Breast epithelium (tissue), 4 donors: Measurements from ENCODE around the gene TUBGCP2. TPM values are rescaled to one million over a fixed set of nuclear protein-coding genes. Genes with fewer than 3 reads are reported as not detected.

Experiments
- DNase-seq, 2 donors: peaks; one replicate each; pipeline ENCODE4 v3.0.0-alpha.2; 2019; ENCODE audit warnings: low spot score in 2 of 2
- H3K27ac ChIP-seq, 2 donors: fragments of 200-600 bp; sonication (generic) in 1 of 2; one replicate each; pipeline ENCODE4 v1.5.1; 2016 to 2019; ENCODE audit warnings: mild to moderate bottlenecking in 1 of 2
- H3K27me3 ChIP-seq, 2 donors: fragments of 200-600 bp; sonication (generic) in 1 of 2; one replicate each; pipeline versions ENCODE4 v1.5.1 to v1.6.0; 2017 to 2019; ENCODE audit warnings: control low read depth in 1 of 2, mild to moderate bottlenecking in 1 of 2
- H3K36me3 ChIP-seq: fragments of 200-600 bp; one replicate; pipeline ENCODE4 v1.5.1; 2019
- H3K4me1 ChIP-seq, 2 donors: fragments of 200-600 bp; sonication (generic); one replicate each; pipeline ENCODE4 v1.5.1; 2016 to 2019; ENCODE audit warnings: control low read depth in 1 of 2
- H3K4me3 ChIP-seq, 3 donors: fragments of 200-600 bp; sonication (generic); 1 replicate in 2 of 3; 2 replicates in 1 of 3; pipeline ENCODE4 v1.5.1; 2016 to 2019; ENCODE audit warnings: mild to moderate bottlenecking in 3 of 3, moderate library complexity in 2 of 3
- H3K9me3 ChIP-seq, 2 donors: fragments of 200-600 bp; sonication (generic) in 1 of 2; one replicate each; pipeline ENCODE4 v1.5.1; 2016 to 2019; ENCODE audit warnings: control low read depth in 1 of 2
- POLR2A ChIP-seq: fragments of 450-650 bp; IDR thresholded peaks from one replicate; pipeline ENCODE4 v1.6.1; 2016; ENCODE audit warnings: antibody characterized with exemption, mild to moderate bottlenecking, moderate library complexity
- POLR2AphosphoS5 ChIP-seq, 3 donors: sonication (generic); formaldehyde crosslinking; IDR thresholded peaks; one replicate each; pipeline ENCODE4 v1.6.1; 2017; ENCODE audit warnings: antibody characterized with exemption in 3 of 3
- intact Hi-C: fragments of 100-400 bp; cut with DNase I; formaldehyde crosslinking; loops from one replicate; pipeline ENCODE4 v1.15.1; 2023; ENCODE audit warnings: low total_unique reads
- total RNA-seq, 3 donors: library from RNA; depleted of rRNA; stranded (reverse); fragments of >200 nt; gene quantifications; one replicate each; pipeline ENCODE4 v1.1.0, GENCODE V29; 2016
- TF ChIP-seq, protein P1 (sequence below), 3 donors: fragments of 450-650 bp; IDR thresholded peaks; one replicate each; pipeline ENCODE4 v1.5.1; 2016 to 2017; ENCODE audit warnings: antibody characterized with exemption in 3 of 3, mild to moderate bottlenecking in 3 of 3, moderate library complexity in 3 of 3

The TUBGCP2 gene
- total RNA-seq = 10 to 100 TPM; 33.6 to 40.0 (median 39.5) TPM

DNA sequence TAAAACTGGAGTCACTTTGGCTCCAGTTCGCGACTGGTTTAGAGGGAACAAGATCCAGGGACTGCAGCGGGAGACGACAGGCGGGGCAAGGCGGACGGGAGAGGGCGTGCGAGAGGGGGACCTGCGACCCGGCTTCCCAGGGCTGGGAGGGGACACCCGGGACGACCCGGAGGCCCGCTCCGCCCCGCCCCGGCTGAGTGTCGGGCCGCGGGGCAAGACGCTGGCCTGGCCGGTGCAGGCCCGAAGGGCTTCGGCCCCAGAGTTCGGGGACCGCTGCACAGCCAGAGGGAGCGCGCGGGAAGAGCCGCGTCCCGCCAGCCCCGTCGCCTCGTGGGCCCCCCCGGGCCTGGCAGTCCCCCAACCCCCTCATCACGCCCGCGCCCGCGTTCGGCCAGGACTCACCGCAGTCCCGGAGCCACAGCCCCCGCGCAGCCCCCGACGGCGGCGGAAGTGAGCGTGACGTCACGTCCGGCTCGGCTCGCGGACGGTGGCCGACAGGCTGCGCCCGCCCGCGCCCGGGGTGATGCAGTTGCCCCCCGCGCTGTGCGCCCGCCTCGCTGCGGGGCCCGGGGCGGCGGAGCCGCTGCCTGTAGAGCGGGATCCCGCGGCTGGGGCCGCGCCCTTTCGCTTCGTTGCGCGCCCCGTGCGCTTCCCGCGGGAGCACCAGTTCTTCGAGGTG lies at the start of gene TUBGCP2, which contains the start of gene ZNF511:
Gene TUBGCP2, minus strand, starts transcription at position 452 of the 679 bp plus-strand sequence. CDS start 5,931 bp downstream, outside the sequence.
Gene ZNF511, plus strand, starts transcription at position 494 of the 679 bp plus-strand sequence. Its CDS starts 30 bp downstream, at position 524.
- H3K36me3 ChIP-seq = no peaks in the 10 kb centered on the region
- peak; percentile 83 to 85 for DNase-seq
- intact Hi-C loops = no loop called here
- no peaks in the 10 kb centered on the region for H3K9me3 ChIP-seq
- no peaks in the 10 kb centered on the region for H3K27me3 ChIP-seq
- H3K4me1 ChIP-seq = peaks cover 0 to 7% of the 10 kb centered on the region in 2 donors
- peak within 1 kb of the TSS; percentile 87 to 99 (median 92) for H3K4me3 ChIP-seq
- peak within 1 kb of the TSS; percentile 98 to 99 for H3K27ac ChIP-seq
- no peak for TF ChIP-seq POLR2A
- TF ChIP-seq, protein P1, sequence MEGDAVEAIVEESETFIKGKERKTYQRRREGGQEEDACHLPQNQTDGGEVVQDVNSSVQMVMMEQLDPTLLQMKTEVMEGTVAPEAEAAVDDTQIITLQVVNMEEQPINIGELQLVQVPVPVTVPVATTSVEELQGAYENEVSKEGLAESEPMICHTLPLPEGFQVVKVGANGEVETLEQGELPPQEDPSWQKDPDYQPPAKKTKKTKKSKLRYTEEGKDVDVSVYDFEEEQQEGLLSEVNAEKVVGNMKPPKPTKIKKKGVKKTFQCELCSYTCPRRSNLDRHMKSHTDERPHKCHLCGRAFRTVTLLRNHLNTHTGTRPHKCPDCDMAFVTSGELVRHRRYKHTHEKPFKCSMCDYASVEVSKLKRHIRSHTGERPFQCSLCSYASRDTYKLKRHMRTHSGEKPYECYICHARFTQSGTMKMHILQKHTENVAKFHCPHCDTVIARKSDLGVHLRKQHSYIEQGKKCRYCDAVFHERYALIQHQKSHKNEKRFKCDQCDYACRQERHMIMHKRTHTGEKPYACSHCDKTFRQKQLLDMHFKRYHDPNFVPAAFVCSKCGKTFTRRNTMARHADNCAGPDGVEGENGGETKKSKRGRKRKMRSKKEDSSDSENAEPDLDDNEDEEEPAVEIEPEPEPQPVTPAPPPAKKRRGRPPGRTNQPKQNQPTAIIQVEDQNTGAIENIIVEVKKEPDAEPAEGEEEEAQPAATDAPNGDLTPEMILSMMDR (IDR thresholded peaks at IDR 0.05) = no peak
- peak; percentile 75 to 89 (median 81) for TF ChIP-seq POLR2AphosphoS5 (IDR thresholded peaks at IDR 0.05)

DNA sequence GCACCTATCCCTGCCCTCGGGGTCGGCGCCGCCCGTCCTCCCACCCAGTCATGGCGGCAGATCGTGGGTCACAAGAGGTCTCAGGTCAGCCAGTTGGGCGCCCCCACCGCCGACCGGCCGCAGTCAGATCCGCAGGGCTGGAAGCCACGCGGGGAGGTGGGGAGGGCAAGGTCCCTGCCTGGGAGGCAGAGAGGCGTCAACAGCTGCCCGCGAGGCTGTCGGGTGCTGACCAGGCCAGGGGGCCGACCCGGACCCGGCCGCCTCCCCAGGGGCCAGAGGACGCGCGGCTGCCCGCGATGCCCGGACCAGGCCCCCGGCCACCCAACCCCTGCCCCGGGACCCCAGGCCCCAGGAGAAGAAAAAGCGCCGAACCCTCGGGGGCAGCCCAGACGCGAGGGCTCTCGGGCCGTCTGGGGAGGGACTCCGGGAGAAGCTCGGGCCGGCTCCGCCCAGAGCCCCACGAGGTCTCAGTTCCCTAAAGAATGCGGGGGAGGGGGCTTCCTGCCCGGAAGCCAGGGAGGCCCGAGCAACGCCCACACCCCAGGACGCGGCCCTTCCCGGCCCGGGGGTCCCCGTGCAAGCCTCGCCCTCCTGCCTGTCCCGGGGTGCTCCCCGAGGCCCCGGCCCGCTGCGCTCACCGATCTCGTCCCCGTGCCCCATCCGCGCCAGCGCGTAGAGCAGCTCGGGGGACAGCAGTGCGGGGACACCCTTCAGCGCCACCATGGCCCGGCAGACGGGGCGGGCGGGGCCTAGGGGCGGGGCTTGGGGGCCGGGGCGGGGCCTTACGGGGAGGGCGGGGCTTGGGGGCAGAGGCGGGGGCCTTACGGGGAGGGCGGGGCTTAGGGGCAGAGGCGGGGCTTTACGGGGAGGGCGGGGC lies 48.9 kb upstream of the TUBGCP2 start, which contains the start of gene FUOM:
Gene FUOM, minus strand, starts transcription at position 735 of the 877 bp plus-strand sequence. Its CDS starts 12 bp downstream, at position 723.
- Histone ChIP-seq H3K27me3 (no peaks in the 10 kb centered on the region), H3K4me3 (peak within 1 kb of the TSS; percentile 67 to 76 (median 72)), H3K9me3 (no peaks in the 10 kb centered on the region), H3K27ac (peak within 1 kb of the TSS; percentile 57 to 79), H3K4me1 (peaks cover 0 to 4% of the 10 kb centered on the region in 2 donors), H3K36me3 (no peaks in the 10 kb centered on the region)
- no peak for TF ChIP-seq POLR2A
- TF ChIP-seq, protein P1 (IDR thresholded peaks at IDR 0.05) = no peak
- no peak for TF ChIP-seq POLR2AphosphoS5 (IDR thresholded peaks at IDR 0.05)
- DNase-seq = no peak
- intact Hi-C loops = loop anchor here (2.0 kb wide), 1 partner anchor 21 kb away; the partner anchor contains the start of gene PAOX

GRCh38 chr10:133356549-133357284 lies 48.0 kb upstream of the TUBGCP2 start:
- Histone ChIP-seq H3K27me3 (no peaks in the 10 kb centered on the region), H3K9me3 (no peaks in the 10 kb centered on the region), H3K36me3 (no peaks in the 10 kb centered on the region), H3K4me3 (peak overlapping the region; percentile 67 to 76 (median 72)), H3K27ac (no peak overlapping the region), H3K4me1 (peaks cover 0 to 4% of the 10 kb centered on the region in 2 donors)
- TF ChIP-seq POLR2AphosphoS5 (IDR thresholded peaks at IDR 0.05) = no peak
- TF ChIP-seq, protein P1 (IDR thresholded peaks at IDR 0.05) = no peak
- TF ChIP-seq POLR2A = no peak
- intact Hi-C loops = loop anchor here (2.0 kb wide), 1 partner anchor 22 kb away; the partner anchor contains the start of gene PAOX
- DNase-seq = no peak

GRCh38 chr10:133355991-133356390 lies 47.3 kb upstream of the TUBGCP2 start:
- H3K4me1 ChIP-seq = peaks cover 0 to 4% of the 10 kb centered on the region in 2 donors
- intact Hi-C loops = loop anchor here (2.0 kb wide), 1 partner anchor 23 kb away; the partner anchor contains the start of gene PAOX
- no peak overlapping the region for H3K27ac ChIP-seq
- no peak for DNase-seq
- TF ChIP-seq POLR2A (no peak), POLR2AphosphoS5 (IDR thresholded peaks at IDR 0.05) (no peak)
- TF ChIP-seq, protein P1 (IDR thresholded peaks at IDR 0.05) = no peak
- H3K36me3 ChIP-seq = no peaks in the 10 kb centered on the region
- H3K9me3 ChIP-seq = no peaks in the 10 kb centered on the region
- no peaks in the 10 kb centered on the region for H3K27me3 ChIP-seq
- H3K4me3 ChIP-seq = peak overlapping the region in 1 of 3 donors; percentile 76
